Measurements from ENCODE around the gene BRD8.

BRD8 gene

GRCh38 chr5:138095100-138095907 is 83.1 kb downstream of the BRD8 start:
- DNase-seq, result no peak

GRCh38 chr5:138093036-138093435 is 85.4 kb downstream of the BRD8 start:
- no peak for DNase-seq

GRCh38 chr5:138092301-138092700 is 86.1 kb downstream of the BRD8 start:
- DNase-seq, result no peak

- DNase-seq, result no peak
These were observed 86.7 kb downstream of the BRD8 start for GRCh38 chr5:138091685-138092084.
